PC-3 (cell line): ENCODE data around the gene ZSCAN31. TPM values are rescaled to one million over a fixed set of nuclear protein-coding genes. Genes with fewer than 3 reads are reported as not detected.

Experiments
- ATAC-seq: fragments of 200-7000 bp; cut with Tn5 transposase; 2 replicates; pipeline ENCODE4 v1.9.1; 2020; ENCODE audit warnings: mild to moderate bottlenecking, moderate library complexity
- BruUV-seq: library from RNA; stranded (reverse); fragments of 400-500 nt; replicated peaks from 2 replicates; lab custom pipeline; 2021; lab: Mats Ljungman, UMichigan
- CTCF ChIA-PET: fragments of 300-600 bp; sonication (Branson Sonifier 250); formaldehyde crosslinking; loops from one replicate; lab custom pipeline; 2022; ENCODE audit warnings: antibody characterized with exemption; lab: Charles Lee
- POLR2A ChIA-PET: fragments of 300-600 bp; sonication (Branson Sonifier 250); formaldehyde crosslinking; loops from one replicate; lab custom pipeline; 2022; ENCODE audit warnings: antibody characterized with exemption; ENCODE audit not compliant: unreplicated experiment; lab: Charles Lee
- DNase-seq: peaks from one replicate; pipeline ENCODE4 v3.0.0-alpha.2; 2015
- H2AFZ ChIP-seq: fragments of 300-600 bp; sonication (generic); 2 replicates; pipeline ENCODE4 v1.6.0; 2016; ENCODE audit warnings: antibody characterized with exemption, low read length
- H3F3A ChIP-seq: fragments of 300-600 bp; sonication (generic); one replicate; pipeline ENCODE4 v1.6.0; 2017; ENCODE audit warnings: antibody characterized with exemption, low read length, control low read depth, mild to moderate bottlenecking; ENCODE audit not compliant: unreplicated experiment
- H3K27ac ChIP-seq: fragments of 300-600 bp; sonication (generic); 2 replicates; pipeline ENCODE4 v1.5.1; 2016; ENCODE audit warnings: mild to moderate bottlenecking, low read length
- H3K27me3 ChIP-seq: fragments of 300-600 bp; sonication (generic); 2 replicates; pipeline ENCODE4 v1.6.1; 2016; ENCODE audit warnings: low read length, mixed read lengths
- H3K36me3 ChIP-seq: fragments of 300-600 bp; sonication (generic); 2 replicates; pipeline ENCODE4 v1.6.1; 2016; ENCODE audit warnings: low read depth, mixed run types, low read length, mixed read lengths
- H3K4me1 ChIP-seq: fragments of 300-600 bp; sonication (generic); 2 replicates; pipeline ENCODE4 v1.5.1; 2016; ENCODE audit warnings: low read length; ENCODE audit not compliant: insufficient read depth
- H3K4me2 ChIP-seq: fragments of 300-600 bp; sonication (generic); 2 replicates; pipeline ENCODE4 v1.6.0; 2016; ENCODE audit warnings: low read length
- H3K4me3 ChIP-seq: fragments of 300-600 bp; sonication (generic); 2 replicates; pipeline ENCODE4 v1.5.1; 2016; ENCODE audit warnings: mild to moderate bottlenecking, low read length, mixed read lengths
- H3K79me2 ChIP-seq: fragments of 300-600 bp; sonication (generic); 2 replicates; pipeline ENCODE4 v1.6.1; 2017; ENCODE audit warnings: low read length, mixed read lengths
- H3K9ac ChIP-seq: fragments of 300-600 bp; sonication (generic); 2 replicates; pipeline ENCODE4 v1.6.0; 2016; ENCODE audit warnings: mild to moderate bottlenecking, low read length
- H3K9me2 ChIP-seq: fragments of 300-600 bp; sonication (generic); replicated peaks from 2 replicates; pipeline ENCODE4 v1.6.1; 2016; ENCODE audit warnings: mixed run types, low read length, mixed read lengths
- H3K9me3 ChIP-seq: fragments of 300-600 bp; sonication (generic); 2 replicates; pipeline ENCODE4 v1.6.1; 2016; ENCODE audit warnings: low read length, mixed read lengths
- H4K20me1 ChIP-seq: fragments of 300-600 bp; sonication (generic); 2 replicates; pipeline ENCODE4 v1.6.1; 2016; ENCODE audit warnings: low read length, mixed read lengths
- EZH2 ChIP-seq: fragments of 300-600 bp; sonication (generic); IDR thresholded peaks from one replicate; pipeline ENCODE4 v1.6.1; 2017; ENCODE audit warnings: antibody characterized with exemption, mild to moderate bottlenecking, low read length; ENCODE audit not compliant: unreplicated experiment
- EZH2phosphoT487 ChIP-seq: fragments of 300-600 bp; sonication (generic); IDR thresholded peaks from 2 replicates; pipeline ENCODE4 v1.6.1; 2018; ENCODE audit warnings: mild to moderate bottlenecking, antibody characterized with exemption, low read length, borderline replicate concordance
- intact Hi-C: fragments of 100-400 bp; cut with micrococcal nuclease; formaldehyde crosslinking; loops from 2 replicates; pipeline ENCODE4 v1.9.0; 2023
- total RNA-seq: library from RNA; depleted of rRNA; stranded (reverse); fragments of >200 nt; gene quantifications from 2 replicates; pipeline ENCODE4 v1.2.3, GENCODE V29; 2014
- TF ChIP-seq, protein P1 (sequence below): fragments of 300-600 bp; sonication (generic); conservative IDR thresholded peaks from 2 replicates; pipeline ENCODE4 v1.5.1; 2017; ENCODE audit warnings: antibody characterized with exemption, low read depth, mild to moderate bottlenecking, low read length

Gene ZSCAN31
- total RNA-seq, 1 experiment from 2014 or later, result 16.9 TPM

- Histone ChIP-seq H3K27me3 (no peaks in the 10 kb centered on the region), H3F3A (no peaks in the 10 kb centered on the region), H3K27ac (peak overlapping the region; percentile 87), H3K4me1 (peaks cover 49% of the 10 kb centered on the region), H3K4me3 (peak overlapping the region; percentile 84), H3K9me2 (no peaks in the 10 kb centered on the region), H3K4me2 (peak overlapping the region; percentile 92), H3K9me3 (no peaks in the 10 kb centered on the region), H4K20me1 (no peaks in the 10 kb centered on the region), H3K79me2 (peaks cover 42% of the 10 kb centered on the region), H2AFZ (peak overlapping the region; percentile 87), H3K9ac (peak overlapping the region; percentile 63), H3K36me3 (peaks cover 3% of the 10 kb centered on the region)
- TF ChIP-seq EZH2phosphoT487, result no peak
- TF ChIP-seq, protein P1, sequence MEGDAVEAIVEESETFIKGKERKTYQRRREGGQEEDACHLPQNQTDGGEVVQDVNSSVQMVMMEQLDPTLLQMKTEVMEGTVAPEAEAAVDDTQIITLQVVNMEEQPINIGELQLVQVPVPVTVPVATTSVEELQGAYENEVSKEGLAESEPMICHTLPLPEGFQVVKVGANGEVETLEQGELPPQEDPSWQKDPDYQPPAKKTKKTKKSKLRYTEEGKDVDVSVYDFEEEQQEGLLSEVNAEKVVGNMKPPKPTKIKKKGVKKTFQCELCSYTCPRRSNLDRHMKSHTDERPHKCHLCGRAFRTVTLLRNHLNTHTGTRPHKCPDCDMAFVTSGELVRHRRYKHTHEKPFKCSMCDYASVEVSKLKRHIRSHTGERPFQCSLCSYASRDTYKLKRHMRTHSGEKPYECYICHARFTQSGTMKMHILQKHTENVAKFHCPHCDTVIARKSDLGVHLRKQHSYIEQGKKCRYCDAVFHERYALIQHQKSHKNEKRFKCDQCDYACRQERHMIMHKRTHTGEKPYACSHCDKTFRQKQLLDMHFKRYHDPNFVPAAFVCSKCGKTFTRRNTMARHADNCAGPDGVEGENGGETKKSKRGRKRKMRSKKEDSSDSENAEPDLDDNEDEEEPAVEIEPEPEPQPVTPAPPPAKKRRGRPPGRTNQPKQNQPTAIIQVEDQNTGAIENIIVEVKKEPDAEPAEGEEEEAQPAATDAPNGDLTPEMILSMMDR, result peak; percentile 77
- intact Hi-C loops, result loop anchor here (1.0 to 10.0 kb wide), 6 partner anchors 25 to 451 kb away; partner anchors contain the start of genes PGBD1 and ZKSCAN4
- CTCF ChIA-PET, result interaction anchor here (0.5 to 1.5 kb wide), 11 partner anchors 21 to 1189 kb away, joined by 3 to 13 read pairs (median 4); partner anchors contain the start of genes PGBD1, ZKSCAN4 and ZSCAN26
- POLR2A ChIA-PET, result interaction anchor here (0.5 to 0.7 kb wide), 4 partner anchors 77 to 252 kb away, joined by 3 to 5 read pairs (median 4); partner anchors contain the start of gene ZSCAN26
- ATAC-seq, result peak; percentile 46
- BruUV-seq, result no TSS peak
- peak; percentile 95 for DNase-seq
Measured at GRCh38 chr6:28355743-28356665, 20.1 kb upstream of the ZSCAN31 start.

GRCh38 chr6:28354688-28355554, 19.0 kb upstream of the ZSCAN31 start:
- Histone ChIP-seq H3K27me3 (no peaks in the 10 kb centered on the region), H3K4me3 (peak overlapping the region; percentile 84), H3K4me1 (peaks cover 53% of the 10 kb centered on the region), H4K20me1 (no peaks in the 10 kb centered on the region), H3K36me3 (no peaks in the 10 kb centered on the region), H3K79me2 (peaks cover 53% of the 10 kb centered on the region), H2AFZ (peak overlapping the region; percentile 87), H3F3A (no peaks in the 10 kb centered on the region), H3K27ac (peak overlapping the region; percentile 87), H3K9me2 (no peaks in the 10 kb centered on the region), H3K9me3 (no peaks in the 10 kb centered on the region), H3K9ac (peak overlapping the region; percentile 67), H3K4me2 (peak overlapping the region; percentile 92)
- no TSS peak for BruUV-seq
- no peak for ATAC-seq
- no peak for DNase-seq
- CTCF ChIA-PET, result interaction anchor here (0.6 to 1.5 kb wide), 3 partner anchors 28 to 533 kb away, joined by 3 to 6 read pairs (median 4); no protein-coding TSS in a partner anchor
- POLR2A ChIA-PET, result no interaction called here
- TF ChIP-seq EZH2phosphoT487, result no peak
- TF ChIP-seq, protein P1, result no peak
- no peak for TF ChIP-seq EZH2
- intact Hi-C loops, result loop anchor here (1.0 to 10.0 kb wide), 5 partner anchors 24 to 450 kb away; partner anchors contain the start of genes PGBD1, ZKSCAN4 and ZSCAN9
